ENCODE measurements around the gene SETDB2.

DNA sequence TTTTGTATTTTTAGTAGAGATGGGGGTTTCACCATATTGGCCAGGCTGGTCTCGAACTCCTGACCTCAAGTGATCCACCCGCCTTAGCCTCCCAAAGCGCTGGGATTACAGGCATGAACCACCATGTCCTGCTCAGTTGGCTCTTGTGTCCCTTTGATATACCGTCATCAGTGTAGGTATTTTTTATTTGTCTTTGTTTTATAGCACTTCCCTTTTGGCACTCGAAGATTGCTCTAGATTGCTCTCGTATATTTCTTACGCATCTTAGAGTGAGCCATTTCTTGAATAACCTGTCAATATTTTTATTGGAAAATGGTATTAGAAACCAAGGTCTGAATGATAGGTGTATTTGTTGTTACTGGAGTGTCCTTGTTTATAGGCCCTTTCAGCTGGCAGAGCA is 9.4 kb downstream of the SETDB2 start:
- TF ChIP-seq, protein P1, sequence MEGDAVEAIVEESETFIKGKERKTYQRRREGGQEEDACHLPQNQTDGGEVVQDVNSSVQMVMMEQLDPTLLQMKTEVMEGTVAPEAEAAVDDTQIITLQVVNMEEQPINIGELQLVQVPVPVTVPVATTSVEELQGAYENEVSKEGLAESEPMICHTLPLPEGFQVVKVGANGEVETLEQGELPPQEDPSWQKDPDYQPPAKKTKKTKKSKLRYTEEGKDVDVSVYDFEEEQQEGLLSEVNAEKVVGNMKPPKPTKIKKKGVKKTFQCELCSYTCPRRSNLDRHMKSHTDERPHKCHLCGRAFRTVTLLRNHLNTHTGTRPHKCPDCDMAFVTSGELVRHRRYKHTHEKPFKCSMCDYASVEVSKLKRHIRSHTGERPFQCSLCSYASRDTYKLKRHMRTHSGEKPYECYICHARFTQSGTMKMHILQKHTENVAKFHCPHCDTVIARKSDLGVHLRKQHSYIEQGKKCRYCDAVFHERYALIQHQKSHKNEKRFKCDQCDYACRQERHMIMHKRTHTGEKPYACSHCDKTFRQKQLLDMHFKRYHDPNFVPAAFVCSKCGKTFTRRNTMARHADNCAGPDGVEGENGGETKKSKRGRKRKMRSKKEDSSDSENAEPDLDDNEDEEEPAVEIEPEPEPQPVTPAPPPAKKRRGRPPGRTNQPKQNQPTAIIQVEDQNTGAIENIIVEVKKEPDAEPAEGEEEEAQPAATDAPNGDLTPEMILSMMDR (conservative IDR thresholded peaks at IDR 0.05; ENCODE audit: low read depth, low read length), result no peak
- TF ChIP-seq EZH2 (IDR thresholded peaks at IDR 0.05; ENCODE audit: low read length, unreplicated experiment) (no peak), EZH2phosphoT487 (IDR thresholded peaks at IDR 0.05; ENCODE audit: borderline replicate concordance, low read length) (no peak)

Measured in PC-3 (cell line).